GM12864 (cell line): Measurements from ENCODE around the gene KCNMA1.

Experiments used
- DNase-seq: peaks from one replicate; pipeline ENCODE4 v3.0.0-alpha.2; 2011; ENCODE audit warnings: low read depth
- H3K4me3 ChIP-seq: 2 replicates; pipeline ENCODE4 v1.5.1; 2011; ENCODE audit warnings: mild to moderate bottlenecking, low read depth, low read length, control low read depth
- CTCF ChIP-seq: IDR thresholded peaks from 2 replicates; pipeline ENCODE4 v1.5.1; 2011; ENCODE audit warnings: low read depth, mild to moderate bottlenecking, moderate library complexity, low read length, control low read depth, inconsistent platforms; ENCODE audit errors: missing control alignments

The KCNMA1 gene

GRCh38 chr10:77673101-77673500 lies 35.5 kb upstream of the KCNMA1 start:
- TF ChIP-seq CTCF = no peak
- DNase-seq = no peak

GRCh38 chr10:77671594-77672252 lies 34.1 kb upstream of the KCNMA1 start:
- DNase-seq = no peak
- no peak overlapping the region for H3K4me3 ChIP-seq
- no peak for TF ChIP-seq CTCF

More at GRCh38 chr10:77673101-77673500, 35.5 kb upstream of the KCNMA1 start:
- no peak overlapping the region for H3K4me3 ChIP-seq

- no peak overlapping the region for H3K4me3 ChIP-seq
- no peak for DNase-seq
- TF ChIP-seq CTCF = no peak
These were observed 33.3 kb upstream of the KCNMA1 start for GRCh38 chr10:77670817-77671443.

- H3K4me3 ChIP-seq = no peak overlapping the region
- no peak for TF ChIP-seq CTCF
- no peak for DNase-seq
These were observed 32.3 kb upstream of the KCNMA1 start for GRCh38 chr10:77669892-77670291.

- no peak for DNase-seq
- H3K4me3 ChIP-seq = no peak overlapping the region
- TF ChIP-seq CTCF = no peak
These were observed 30.1 kb upstream of the KCNMA1 start for GRCh38 chr10:77667426-77668324.

GRCh38 chr10:77666821-77667220 lies 29.2 kb upstream of the KCNMA1 start:
- DNase-seq = no peak
- TF ChIP-seq CTCF = no peak
- H3K4me3 ChIP-seq = no peak overlapping the region
